HG02588 (cell line): ENCODE measurements around the gene REXO1.

Experiments used
- ATAC-seq: cut with Tn5 transposase; IDR thresholded peaks from one replicate; pipeline ENCODE4 v1.9.1; 2021; ENCODE audit warnings: mild to moderate bottlenecking, moderate library complexity; ENCODE audit not compliant: unreplicated experiment

REXO1 gene

DNA sequence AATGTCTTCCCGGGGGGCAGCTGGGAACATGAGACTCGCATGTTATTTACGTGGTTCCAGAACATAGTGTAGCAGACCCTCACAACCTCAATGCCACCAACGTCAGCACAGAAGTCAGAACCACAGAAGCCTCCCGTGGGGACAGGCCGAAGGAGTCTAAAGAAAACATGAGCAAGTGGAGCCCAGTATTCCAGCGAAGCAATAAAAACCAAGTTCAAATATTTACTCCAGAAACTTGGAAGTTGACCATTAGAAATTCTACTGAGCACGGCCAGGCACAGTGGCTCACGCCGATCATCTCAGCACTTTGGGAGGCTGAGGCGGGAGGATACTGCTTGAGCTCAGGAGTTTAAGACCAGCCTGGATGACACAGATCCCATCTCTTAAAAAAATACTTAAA, 18.3 kb downstream of the REXO1 start:
- no peak for ATAC-seq

DNA sequence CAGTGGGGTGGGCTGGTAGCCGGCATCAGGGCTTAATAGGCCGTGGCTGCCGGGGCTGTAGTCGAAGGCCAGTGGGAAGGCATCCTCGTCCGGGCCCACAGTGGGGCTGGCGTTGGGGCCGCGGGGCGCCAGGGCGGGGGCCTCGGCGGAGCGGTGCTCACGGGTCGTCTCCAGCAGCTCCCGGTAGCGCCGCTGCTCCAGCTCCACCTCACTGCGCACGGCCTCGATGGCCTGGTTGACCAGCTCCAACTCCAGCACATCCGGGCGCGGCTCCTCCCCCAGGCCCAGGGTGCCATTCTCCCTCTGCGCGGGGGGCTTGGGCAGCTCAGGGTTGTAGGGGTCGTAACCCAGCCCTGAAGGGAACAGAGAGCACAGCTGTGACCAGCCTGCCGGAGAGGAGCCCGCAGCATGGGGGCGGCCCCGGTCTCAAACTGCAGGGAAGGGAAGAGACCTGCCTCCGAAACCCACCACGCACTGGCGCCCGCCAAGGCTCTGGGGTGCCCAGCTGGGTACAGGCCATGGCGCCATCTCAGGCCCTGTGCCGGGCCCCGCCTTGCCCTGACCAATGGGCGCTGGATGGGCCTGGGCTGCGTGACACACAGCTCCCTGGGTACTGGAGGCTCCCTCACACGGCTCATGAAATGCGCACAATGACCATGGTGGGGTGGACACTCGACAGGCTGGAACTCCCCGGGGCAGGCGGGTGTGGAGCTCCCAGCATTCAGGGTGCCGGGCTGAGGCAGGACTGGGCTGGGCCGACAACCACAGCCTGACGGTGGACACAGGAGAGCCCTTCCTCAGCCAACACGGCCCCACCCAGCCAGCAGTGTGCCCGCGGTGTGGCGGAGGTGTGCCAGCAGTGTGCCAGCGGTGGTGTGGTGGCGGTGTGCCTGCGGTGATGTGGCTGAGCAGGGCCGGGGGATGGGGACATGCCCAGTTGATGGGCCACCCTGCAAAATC, 19.7 kb downstream of the REXO1 start:
- ATAC-seq: no peak

DNA sequence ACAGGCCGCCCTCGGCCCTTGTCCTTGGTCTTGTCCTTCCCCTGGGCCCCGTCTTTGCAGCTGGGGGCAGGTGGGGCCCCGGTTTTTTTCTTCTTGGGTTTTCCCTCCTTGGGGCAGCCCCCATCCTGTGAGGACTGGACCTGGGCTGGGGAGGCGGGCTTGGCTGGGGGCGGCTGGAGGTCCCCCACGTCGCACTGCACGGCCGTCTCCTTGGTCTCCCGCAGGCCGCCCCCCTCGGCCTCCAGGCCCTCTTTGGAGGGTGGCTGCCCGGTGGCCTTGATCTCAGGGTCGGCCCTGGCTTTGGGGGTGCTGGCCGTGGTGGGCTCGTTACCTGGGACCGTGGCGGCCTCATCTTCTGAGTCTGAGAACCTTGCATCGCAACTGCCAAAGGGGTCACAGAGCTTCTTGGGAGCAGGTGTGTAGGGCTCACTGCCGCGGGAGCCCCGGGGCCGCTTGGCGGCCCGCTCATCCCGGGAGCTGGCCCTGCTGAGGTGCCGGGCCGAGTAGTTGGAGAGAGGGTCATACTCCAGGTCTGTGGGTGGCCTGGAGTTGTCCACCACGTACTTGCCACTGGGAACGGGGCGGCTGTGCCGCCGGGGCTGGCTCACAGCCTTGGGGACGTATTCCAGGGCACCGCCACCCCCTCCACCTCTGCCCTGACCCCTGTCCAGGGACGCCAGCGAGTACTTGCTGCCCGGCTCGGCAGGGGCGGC, 20.6 kb downstream of the REXO1 start:
- no peak for ATAC-seq

DNA sequence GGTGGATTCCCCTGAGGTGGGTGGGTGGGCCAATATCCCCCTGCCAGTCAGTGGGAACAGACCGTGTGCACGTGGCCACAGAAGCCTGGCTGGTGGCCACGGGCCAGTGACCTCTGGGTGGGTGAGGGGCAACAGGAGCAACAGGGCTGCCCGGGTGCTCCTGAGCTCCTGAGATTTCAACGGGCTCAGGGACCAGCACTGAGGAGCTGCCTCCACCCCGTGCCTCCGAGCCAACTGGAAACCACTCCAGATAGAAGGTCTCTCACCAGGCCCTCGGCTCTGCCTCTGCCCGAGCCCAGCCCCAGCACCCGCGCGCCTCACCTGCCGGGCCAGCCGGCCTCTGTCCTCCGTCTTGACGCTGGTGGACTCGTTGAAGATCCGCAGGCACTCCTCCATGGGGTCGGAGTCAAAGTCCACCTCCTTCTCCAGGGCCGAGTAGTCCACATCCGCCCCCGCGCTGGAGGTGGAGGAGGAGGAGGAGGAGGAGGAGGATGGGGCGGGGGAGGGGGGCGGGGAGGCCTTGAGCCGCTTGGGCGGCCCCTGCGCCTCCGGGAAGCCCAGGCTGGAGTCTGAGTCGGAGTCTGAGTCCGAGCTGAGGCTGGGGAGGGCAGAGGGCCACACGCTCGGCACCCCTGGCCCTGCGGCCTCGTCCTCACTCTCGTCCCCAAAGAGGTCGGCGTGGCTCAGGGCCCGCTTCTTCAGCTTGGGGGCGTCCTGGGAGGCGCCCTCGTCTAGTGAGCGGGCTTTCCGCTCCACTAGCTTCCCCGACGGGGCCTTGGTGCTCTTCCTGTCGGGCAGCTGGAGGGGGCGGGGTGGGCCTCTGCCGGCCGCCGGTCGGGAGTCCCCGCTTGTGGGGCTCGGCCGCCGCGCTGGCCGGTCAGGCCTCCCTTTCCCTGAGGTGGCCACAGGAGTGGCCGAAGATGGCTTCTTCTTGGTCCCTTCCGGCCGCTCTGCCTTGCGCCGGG, 21.4 kb downstream of the REXO1 start:
- no peak for ATAC-seq

DNA sequence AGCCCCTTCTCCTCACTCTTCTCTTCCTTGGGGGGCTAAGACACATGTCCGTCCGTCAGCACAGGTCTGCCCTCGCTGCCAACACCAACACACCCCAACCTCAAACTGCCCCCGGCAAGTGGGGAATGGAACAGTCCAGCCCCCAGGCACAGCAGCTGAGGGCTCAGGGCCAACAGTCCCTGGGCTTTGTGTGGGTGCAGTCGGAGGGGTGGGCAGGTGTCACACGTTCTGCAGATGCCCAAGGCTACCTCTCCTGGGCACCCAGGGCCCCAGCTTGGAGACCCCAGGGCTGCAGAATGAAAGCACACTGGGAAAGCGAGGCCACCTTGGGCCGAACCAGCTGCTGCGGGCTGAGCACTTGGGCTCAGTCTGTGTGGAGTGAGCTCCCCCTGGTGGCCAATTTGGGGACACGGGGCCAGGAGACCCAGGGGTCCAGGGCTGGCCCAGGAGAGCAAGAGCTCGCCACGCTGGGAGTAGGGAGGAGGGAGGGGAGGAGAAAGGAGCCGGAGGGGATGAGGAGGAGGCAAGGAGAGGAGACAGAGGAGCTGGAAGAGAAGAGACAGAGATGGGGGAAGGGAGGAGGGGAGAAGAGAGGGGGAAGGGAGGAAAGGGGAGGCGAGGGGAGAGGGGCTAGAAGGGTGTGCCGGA, 22.2 kb downstream of the REXO1 start:
- ATAC-seq: no peak

DNA sequence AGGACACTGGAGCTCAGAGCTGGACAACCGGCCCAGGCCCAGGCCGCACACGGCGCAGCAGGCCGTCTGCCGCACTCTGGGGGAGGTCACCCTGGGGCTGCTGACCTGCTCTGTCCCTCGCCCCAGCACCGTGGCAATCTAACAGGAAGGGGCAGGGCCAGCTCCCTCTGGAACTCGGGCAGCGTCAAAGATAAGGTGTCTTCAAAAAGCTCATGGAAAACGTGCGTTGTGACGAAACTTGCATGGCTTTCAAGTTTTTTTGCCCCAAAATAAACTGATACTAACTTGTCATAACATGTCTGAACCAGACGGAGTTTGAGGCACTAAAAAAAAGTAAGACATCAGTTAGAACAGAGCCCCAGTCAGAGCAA, 24.0 kb downstream of the REXO1 start:
- ATAC-seq: no peak

DNA sequence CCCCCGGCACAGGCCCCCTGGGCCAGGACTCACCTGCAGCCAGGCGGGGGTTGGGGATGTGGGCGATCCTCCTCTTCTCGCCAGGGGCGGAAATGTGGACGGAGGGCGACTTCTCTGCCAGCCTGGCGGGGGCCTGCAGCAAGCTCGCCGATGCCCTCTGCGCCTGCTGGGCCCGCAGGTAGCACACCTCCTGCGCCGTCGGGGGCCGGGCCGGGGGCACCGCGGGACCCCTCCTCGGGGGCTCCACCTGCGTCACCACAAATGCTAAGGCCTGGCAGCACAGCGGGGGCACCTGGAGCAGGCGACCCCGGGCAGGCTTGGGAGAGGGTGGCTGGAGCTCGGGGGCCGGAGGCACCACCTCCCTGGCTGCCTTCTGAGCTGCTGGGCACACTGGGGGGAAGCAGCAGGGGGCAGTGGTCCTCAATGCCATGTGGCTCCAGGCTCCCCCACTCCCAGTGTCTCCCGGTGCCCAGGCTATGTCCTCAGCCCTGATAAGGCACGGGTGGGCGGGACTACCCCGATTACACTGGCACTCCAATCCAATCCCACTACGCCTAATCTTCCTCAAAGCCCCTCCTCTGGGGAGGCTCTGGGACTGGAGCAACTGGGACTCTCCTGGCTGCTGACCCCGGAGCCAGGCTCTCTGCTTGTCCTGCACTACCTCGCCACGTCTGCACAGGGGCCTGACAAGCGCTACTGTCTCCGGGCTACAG, 24.6 kb downstream of the REXO1 start:
- ATAC-seq: no peak

DNA sequence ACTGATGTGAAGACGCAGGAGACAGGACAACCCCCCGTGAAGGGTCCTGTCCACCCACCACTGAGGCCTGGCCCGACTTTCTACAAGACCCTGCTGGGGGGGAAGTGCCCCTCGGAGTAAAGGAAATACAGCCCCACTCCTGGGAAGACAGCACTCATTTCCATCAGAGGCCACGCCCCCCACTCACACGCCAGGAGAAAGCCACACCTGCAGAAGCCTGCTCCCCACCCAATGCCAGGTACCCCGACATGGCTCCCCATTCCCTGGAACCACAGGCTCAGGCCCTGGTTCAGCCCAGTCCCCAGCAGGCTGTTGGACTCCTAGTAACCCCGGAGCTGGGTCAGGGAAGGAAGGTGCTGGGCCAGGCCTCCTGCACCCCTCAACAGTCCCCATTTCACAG, 25.3 kb downstream of the REXO1 start:
- ATAC-seq: no peak

DNA sequence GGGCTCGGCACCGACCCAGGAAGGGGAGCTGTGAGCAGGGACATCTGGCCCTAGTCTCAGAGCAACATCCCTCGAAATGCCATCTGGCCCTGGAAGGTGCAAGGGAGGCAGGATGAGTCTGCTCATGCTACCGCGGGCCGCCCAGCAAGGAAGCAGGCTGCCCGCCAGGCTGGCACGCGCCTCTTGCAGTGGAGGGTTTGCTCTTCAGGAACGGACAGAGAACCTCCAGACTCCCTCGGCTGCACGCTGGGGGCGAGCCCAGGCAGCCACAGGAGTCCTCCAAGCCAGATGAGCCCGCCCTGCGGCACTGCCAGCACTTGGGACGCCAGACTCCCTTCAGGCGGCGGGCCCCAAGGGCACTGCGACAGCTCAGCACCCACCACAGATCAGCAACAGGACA, 26.1 kb downstream of the REXO1 start:
- ATAC-seq: no peak

DNA sequence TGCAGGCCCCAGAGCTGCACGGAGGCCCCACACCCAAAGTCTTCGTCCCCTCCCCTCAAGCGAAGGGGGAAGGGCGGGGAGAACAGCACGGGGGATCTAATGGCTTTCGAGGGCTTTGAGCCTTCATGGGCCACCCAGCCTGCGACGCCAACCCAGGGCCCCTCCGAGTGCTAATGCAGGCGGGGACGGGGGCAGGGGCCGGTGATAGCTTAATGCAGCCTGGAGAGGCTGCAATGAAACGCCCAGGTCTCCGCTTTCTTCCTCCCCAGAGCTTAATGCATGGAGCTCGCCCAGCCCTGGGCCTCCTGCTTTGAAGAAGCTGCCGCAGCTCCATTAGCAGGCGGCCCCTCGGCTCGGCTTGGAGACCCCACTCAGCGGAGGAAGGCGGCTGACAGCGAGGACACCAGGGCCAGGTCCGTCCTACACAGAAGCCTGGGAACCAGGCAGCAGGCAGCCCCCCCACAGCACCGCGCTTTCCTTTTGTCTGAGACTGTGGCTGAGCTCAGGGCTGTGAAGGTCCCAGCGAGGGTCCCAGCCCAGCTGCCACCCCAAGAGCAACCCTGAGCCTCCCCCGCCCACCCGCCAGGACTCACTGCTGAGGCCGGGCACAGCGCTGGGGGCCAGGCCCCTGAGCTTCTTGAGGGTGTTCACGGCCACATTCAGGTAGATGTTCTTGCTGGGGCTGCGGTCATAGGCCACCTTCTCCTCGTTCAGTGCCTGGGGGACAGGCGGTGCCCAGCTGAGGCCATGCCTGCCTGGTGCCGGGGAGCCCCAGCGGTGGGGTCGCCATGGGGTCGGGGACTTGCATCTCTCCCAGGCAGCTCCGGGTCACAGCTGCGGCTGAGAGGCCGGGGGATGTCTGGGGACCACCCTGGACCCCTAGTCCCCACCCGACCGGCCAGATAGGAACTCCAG, 28.7 kb downstream of the REXO1 start:
- ATAC-seq: no peak

DNA sequence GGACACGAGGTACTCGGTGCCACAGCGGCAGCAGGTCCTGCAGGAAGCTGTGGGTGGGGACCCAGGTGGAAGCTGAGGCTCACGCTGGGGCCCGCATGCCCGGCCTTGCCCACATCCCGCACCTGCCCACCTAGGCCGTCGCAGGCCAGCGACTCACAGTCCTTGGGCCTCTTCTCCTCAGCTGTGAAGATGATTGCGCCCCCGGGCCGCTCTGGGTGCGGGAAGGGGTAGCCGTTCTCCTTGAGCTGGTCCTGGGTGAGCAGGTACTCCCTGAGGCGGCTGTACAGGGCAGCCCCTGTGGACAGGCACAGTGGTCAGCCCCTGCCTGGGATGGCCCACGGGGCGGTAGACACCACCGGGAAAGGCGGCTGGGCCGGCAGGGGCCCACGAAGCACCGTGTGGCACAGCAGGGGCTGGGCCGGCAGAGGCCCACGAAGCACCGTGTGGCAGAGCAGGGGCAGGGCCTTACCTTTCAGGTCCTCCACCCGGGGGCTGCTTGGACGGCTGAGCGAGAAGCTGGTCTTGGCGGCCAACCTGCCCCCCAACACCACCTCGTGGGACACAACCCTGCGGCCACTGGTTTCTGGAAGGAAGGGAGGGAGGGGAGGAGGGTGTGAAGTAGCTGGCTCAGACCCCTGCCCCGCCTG, 29.6 kb downstream of the REXO1 start:
- ATAC-seq: no peak

DNA sequence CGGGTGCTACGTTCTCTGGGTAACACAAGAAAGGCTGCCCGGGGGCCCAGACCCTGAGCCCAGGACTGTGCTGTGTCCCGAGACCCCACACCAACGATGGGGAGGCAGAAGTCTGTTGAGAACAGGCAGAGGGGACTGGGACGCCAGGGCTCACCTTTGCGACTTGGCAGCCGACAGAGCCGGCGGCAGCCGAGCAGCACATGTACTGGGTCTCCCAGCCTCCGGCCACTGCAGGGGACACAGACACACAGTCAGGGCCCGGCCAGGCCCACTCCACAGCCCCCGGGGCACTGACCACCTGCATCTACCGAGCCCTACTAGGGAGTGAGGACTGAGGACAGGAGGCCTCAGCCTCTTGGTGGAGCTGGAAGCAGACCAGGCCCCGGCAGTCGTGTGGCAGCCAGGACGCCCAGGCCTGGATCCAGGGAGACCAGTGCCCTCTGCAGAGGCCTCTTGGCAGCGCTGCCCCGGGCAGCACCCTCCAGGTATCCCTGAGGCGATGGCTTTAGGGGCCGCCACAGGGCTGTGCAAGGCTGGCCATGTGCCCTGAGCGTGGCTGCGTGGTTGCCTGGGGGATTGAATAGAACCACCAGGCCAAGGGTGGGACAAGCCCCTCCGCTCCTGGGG, 30.6 kb downstream of the REXO1 start:
- ATAC-seq: no peak

DNA sequence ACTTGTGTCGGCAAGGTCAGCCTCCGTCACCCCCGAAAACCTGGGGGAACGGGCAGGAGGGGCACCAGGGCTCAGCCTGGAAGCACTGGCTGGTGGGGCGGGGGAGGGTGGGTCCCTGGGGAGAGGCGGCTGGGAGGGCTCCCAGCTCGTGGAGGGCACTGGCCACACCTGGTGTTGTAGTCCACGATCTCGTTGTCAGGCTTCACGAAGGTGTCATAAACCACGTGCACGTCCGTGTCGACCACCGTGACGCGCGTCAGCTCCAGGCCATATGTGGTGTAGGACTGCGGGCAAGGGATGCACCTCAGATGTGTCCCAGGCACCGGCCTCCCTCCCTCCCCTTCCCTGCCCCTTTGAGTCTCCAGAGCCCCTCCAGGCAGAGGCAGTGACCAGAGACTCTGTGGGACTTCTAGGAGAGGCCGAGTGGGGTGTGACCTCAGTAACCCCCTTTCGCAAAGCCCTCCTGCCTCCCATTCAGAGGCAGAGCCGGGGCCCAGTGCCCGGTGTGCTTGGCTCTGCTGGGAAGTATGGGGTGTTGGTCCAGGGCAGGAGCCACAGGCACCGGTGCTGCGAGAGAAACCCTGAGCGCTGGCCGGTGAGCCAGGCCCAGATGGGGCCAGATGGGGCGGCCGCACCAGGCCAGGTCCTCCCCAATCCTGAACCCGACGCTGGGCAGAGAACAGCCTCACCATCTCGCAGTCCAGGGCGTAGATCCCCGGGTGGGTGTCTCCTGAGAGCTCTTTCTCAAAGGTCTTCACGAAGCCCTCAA, 31.6 kb downstream of the REXO1 start:
- ATAC-seq: no peak

DNA sequence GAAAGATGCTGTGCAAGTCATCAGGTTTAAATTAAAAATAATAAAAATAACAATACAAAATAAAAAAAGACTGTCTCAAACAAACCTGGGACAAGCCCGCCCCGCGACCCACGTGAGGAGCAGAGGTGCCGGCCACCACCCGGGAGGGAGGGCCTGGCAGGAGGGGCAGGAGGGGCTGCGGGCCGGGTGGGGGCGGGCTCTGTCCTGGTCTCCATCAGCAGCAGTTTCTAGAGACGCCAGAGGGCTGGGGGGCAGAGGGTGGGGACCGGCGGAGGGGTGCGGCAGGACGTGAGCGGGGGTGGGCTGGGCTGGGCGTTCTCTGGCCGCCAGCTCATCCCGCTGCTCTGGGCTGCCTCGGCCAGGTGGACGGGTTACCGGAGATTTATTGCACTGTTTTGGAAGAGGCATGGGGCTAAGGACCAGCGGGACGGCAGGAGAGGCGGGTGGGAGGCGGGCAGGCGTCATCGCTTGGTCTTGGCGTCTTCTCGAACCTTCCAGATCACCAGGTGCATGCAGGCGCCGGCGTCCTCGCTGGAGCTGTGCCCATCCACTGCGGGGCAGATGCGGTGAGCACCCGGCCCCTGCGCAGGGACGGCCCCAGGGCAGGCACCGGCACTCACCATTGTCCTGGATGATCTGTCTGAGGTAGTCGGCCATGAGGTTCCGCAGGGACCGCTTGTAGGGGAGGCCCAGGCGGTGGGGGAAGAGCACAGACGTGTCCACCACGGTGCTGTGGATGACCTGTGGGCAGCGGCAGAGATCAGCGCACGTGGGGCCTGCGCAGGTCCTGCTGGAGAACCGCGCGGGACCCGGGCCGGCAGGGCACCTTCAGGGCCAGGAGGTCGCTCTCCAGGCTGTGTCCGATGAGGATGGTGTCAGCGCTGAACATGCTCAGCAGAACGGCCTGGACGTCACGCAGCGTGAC, 32.4 kb downstream of the REXO1 start:
- no peak for ATAC-seq

DNA sequence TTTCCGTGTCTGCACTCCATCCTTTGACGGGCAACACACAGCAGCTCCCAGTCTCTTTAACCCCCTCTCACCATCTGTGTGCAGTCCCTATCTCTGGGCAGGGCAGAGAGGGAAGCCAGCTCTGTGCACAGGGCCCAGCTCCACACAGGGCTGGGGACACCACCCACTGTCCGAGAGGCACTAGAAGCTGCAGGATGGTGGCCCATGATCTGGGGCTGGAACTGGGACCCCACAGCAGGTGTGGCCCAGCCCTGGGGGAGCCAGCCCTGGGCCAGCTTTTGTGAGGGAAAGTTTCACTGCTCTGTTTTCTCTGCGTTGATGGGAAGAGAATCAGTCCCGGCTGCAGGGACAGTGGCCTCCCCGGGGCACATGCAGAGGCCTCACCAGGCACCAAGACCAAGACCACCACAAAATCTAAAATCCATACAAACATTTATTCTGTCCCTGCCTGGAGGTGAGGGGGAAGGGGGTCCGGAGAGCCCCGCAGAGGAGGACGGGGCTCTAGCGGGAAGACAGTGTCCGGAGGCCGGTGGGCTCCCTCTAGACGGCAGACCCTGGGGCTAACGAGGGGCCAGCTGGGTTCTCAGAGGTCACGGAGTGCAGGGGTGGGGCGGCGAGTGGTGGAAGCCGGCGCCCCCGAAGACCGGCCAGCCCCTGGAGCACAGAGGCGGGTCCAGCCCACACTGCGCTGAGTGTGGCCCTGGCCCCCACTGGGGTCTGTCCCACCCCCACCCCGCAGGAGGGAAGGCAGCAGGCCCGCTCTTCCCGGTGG, 33.3 kb downstream of the REXO1 start:
- no peak for ATAC-seq
